SK-N-SH treated with all-trans-retinoic acid at 6 μM for 48 hours (cell line): Measurements from ENCODE around the gene ANKRD13A.

Experiments
- CSDC2 ChIP-seq: fragments of 250-450 bp; sonication (Bioruptor Pico); IDR thresholded peaks from 2 replicates; pipeline ENCODE4 v1.5.0; 2020; ENCODE audit warnings: mild to moderate bottlenecking, moderate library complexity
- TOX ChIP-seq: fragments of 250-450 bp; sonication (Bioruptor Pico); IDR thresholded peaks from 2 replicates; pipeline ENCODE4 v1.8.0; 2021; ENCODE audit warnings: mild to moderate bottlenecking, moderate library complexity, borderline replicate concordance
- TF ChIP-seq, protein P1 (sequence below): fragments of 250-450 bp; sonication (Bioruptor Pico); IDR thresholded peaks from 2 replicates; pipeline ENCODE4 v1.8.0; 2020; ENCODE audit warnings: mild to moderate bottlenecking, moderate library complexity, borderline replicate concordance

DNA sequence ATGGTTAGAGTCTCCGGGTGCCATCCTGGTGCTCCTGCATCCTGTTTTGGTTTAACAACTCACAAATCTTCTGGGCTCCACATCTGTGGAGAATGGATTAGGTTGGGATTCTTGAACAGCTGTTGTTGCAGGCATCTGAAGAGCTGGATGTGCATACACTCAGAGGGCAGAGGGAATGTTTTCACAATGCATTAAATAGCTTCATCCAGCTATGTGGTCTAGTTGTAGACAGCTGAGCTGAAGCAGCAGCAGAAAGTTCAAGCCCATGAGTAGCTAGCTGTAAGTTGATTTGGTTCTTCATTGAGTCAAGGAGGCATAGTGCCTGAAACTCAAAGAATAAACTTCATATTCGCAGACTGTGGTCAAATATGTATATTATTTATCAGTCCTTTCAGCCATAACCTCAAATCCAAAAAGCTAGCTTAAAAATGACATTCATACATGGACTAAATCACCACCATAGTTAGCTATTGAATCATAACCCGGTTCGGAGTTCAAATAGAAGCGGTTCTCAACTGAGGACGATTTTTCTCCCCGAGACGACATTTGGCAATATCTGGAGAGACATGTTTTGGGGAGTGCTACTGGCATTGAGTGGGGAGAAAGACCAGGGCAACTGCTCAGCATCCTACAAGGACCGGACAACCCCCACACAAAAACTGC, 858 bp upstream of the ANKRD13A start:
- TF ChIP-seq, protein P1, sequence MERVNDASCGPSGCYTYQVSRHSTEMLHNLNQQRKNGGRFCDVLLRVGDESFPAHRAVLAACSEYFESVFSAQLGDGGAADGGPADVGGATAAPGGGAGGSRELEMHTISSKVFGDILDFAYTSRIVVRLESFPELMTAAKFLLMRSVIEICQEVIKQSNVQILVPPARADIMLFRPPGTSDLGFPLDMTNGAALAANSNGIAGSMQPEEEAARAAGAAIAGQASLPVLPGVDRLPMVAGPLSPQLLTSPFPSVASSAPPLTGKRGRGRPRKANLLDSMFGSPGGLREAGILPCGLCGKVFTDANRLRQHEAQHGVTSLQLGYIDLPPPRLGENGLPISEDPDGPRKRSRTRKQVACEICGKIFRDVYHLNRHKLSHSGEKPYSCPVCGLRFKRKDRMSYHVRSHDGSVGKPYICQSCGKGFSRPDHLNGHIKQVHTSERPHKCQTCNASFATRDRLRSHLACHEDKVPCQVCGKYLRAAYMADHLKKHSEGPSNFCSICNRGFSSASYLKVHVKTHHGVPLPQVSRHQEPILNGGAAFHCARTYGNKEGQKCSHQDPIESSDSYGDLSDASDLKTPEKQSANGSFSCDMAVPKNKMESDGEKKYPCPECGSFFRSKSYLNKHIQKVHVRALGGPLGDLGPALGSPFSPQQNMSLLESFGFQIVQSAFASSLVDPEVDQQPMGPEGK (CRISPR knock-in tag) = no peak
- TF ChIP-seq TOX (no peak), CSDC2 (no peak)
